HL-60 (cell line): ENCODE data around the gene GANAB.

Experiments
- CTCF ChIP-seq: IDR thresholded peaks from one replicate; pipeline ENCODE4 v1.5.1; 2011; ENCODE audit warnings: low read length, control low read depth, inconsistent platforms; ENCODE audit not compliant: insufficient read depth
- GABPA ChIP-seq: IDR thresholded peaks from 2 replicates; pipeline ENCODE4 v1.6.1; 2012; ENCODE audit warnings: low read depth
- POLR2AphosphoS5 ChIP-seq: IDR thresholded peaks from 2 replicates; pipeline ENCODE4 v1.6.1; 2012; ENCODE audit warnings: low read depth
- REST ChIP-seq: IDR thresholded peaks from 2 replicates; pipeline ENCODE4 v1.6.1; 2012; ENCODE audit warnings: low read depth; ENCODE audit not compliant: insufficient replicate concordance

- TF ChIP-seq REST: no peak
- peak; percentile 67 for TF ChIP-seq CTCF
- no peak for TF ChIP-seq POLR2AphosphoS5
- TF ChIP-seq GABPA: no peak
These were observed 33.8 kb downstream of the GANAB start, which contains the start of the genes EML3 and ROM1 for GRCh38 chr11:62612366-62613290.
